H1 (cell line): ENCODE measurements around the gene ERCC1. TPM values are rescaled to one million over a fixed set of nuclear protein-coding genes. Genes with fewer than 3 reads are reported as not detected.

ENCODE experiments used
- BRCA1 ChIP-seq: IDR thresholded peaks from 2 replicates; pipeline ENCODE4 v1.6.1; 2012; ENCODE audit warnings: low read depth, low read length, improper control_type of control experiment
- CHD2 ChIP-seq: IDR thresholded peaks from 2 replicates; pipeline ENCODE4 v1.6.1; 2012; ENCODE audit warnings: low read length, improper control_type of control experiment
- CTBP2 ChIP-seq: IDR thresholded peaks from 2 replicates; pipeline ENCODE4 v1.7.0; 2011; ENCODE audit warnings: borderline replicate concordance, mild to moderate bottlenecking, moderate library complexity, mixed read lengths, low read length; ENCODE audit not compliant: insufficient read depth, insufficient read length
- EZH2 ChIP-seq: fragments of 200-600 bp; sonication (generic); IDR thresholded peaks from 2 replicates; pipeline ENCODE4 v1.7.1; 2012; ENCODE audit warnings: low read depth, mild to moderate bottlenecking, moderate library complexity, low read length, inconsistent platforms; ENCODE audit not compliant: severe bottlenecking
- RXRA ChIP-seq: IDR thresholded peaks from 2 replicates; pipeline ENCODE4 v1.6.1; 2011; ENCODE audit warnings: low read depth, mild to moderate bottlenecking, low read length, moderate library complexity; ENCODE audit not compliant: insufficient read depth
- polyA plus RNA-seq, 7 experiments: library from polyadenylated mRNA; depleted of rRNA in 3 of 7; stranded (reverse) in 5 of 7; unstranded in 2 of 7; fragments of >200 nt in 5 of 7; fragments of 200-250 nt in 2 of 7; gene quantifications; 1 replicate in 5 of 7; 2 replicates in 1 of 7; 4 replicates in 1 of 7; pipeline versions ENCODE4 v1.2.1 to v1.2.3, GENCODE V29; 2011 to 2013; ENCODE audit warnings: missing spikeins in 2 of 7, mixed read lengths in 2 of 7
- total RNA-seq: library from RNA; stranded (reverse); fragmentation: NEBNext Ultra II Directional; extraction: Animal tissue kit (Norgen Biotek cat#: 25700); gene quantifications from 2 replicates; pipeline ENCODE4 v1.2.1, GENCODE V29; 2021
- TF ChIP-seq, protein P1 (sequence below): fragments of 300-600 bp; sonication (generic); IDR thresholded peaks from 2 replicates; pipeline ENCODE4 v1.7.1; 2012; ENCODE audit warnings: low read length, moderate library complexity, mild to moderate bottlenecking, inconsistent platforms; ENCODE audit not compliant: insufficient replicate concordance
- TF ChIP-seq, protein P2 (sequence below): IDR thresholded peaks from 2 replicates; pipeline ENCODE4 v1.6.1; 2012; ENCODE audit warnings: inconsistent platforms
- TF ChIP-seq, protein P3 (sequence below): IDR thresholded peaks from 2 replicates; pipeline ENCODE4 v1.6.1; 2012; ENCODE audit warnings: inconsistent platforms

Gene ERCC1
- total and polyA plus RNA-seq, 2 of the 8 experiments (the other 6 are each of a cell fraction or from before 2014, with no cell fraction given) = 44.7 to 94.2 TPM

DNA sequence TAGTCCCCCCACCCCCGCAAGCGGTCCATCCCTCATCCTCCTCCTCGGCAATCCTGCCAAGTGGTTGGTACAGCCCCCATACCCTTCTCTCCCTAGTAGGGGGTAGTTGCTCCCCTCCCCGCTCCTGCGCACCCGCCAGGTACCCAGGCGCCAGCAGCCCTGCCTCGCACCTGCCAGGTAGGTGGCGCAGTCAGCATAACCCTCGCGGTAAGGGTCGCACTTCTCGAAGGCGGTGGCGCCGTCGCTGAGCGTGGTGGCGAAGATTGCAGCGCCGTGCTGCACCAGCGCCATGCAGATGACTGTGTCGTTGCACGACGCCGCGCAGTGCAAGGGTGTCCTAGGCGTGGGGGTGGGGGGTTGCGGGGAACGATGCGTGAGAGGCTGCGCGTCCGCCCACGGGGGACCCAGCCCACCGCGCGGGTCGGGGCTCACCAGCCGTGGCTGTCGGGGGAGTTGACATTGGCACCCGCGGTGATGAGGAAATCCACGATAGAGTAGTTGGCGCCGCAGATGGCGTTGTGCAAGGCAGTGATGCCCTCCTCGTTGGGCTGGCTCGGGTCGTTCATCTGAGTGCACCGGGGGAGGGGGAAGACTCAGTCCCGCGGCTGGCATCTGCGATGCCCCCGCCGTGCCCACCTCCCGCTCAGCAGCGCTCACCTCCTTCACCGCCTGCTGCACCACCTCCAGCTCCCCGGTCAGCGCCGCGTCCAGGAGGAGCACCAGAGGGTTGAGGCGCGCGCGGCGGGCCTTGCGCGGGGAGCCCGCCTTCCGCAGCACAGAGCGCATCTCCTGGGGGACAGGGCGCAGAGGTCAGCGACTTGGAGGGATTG is 38.1 kb downstream of the ERCC1 start (continued):
- TF ChIP-seq CTBP2 (no peak), CHD2 (peak; percentile 84), RXRA (no peak), BRCA1 (peak; percentile 31; the same call in 1 of the 2 replicates), EZH2 (peak; percentile 47)
- TF ChIP-seq, protein P1, sequence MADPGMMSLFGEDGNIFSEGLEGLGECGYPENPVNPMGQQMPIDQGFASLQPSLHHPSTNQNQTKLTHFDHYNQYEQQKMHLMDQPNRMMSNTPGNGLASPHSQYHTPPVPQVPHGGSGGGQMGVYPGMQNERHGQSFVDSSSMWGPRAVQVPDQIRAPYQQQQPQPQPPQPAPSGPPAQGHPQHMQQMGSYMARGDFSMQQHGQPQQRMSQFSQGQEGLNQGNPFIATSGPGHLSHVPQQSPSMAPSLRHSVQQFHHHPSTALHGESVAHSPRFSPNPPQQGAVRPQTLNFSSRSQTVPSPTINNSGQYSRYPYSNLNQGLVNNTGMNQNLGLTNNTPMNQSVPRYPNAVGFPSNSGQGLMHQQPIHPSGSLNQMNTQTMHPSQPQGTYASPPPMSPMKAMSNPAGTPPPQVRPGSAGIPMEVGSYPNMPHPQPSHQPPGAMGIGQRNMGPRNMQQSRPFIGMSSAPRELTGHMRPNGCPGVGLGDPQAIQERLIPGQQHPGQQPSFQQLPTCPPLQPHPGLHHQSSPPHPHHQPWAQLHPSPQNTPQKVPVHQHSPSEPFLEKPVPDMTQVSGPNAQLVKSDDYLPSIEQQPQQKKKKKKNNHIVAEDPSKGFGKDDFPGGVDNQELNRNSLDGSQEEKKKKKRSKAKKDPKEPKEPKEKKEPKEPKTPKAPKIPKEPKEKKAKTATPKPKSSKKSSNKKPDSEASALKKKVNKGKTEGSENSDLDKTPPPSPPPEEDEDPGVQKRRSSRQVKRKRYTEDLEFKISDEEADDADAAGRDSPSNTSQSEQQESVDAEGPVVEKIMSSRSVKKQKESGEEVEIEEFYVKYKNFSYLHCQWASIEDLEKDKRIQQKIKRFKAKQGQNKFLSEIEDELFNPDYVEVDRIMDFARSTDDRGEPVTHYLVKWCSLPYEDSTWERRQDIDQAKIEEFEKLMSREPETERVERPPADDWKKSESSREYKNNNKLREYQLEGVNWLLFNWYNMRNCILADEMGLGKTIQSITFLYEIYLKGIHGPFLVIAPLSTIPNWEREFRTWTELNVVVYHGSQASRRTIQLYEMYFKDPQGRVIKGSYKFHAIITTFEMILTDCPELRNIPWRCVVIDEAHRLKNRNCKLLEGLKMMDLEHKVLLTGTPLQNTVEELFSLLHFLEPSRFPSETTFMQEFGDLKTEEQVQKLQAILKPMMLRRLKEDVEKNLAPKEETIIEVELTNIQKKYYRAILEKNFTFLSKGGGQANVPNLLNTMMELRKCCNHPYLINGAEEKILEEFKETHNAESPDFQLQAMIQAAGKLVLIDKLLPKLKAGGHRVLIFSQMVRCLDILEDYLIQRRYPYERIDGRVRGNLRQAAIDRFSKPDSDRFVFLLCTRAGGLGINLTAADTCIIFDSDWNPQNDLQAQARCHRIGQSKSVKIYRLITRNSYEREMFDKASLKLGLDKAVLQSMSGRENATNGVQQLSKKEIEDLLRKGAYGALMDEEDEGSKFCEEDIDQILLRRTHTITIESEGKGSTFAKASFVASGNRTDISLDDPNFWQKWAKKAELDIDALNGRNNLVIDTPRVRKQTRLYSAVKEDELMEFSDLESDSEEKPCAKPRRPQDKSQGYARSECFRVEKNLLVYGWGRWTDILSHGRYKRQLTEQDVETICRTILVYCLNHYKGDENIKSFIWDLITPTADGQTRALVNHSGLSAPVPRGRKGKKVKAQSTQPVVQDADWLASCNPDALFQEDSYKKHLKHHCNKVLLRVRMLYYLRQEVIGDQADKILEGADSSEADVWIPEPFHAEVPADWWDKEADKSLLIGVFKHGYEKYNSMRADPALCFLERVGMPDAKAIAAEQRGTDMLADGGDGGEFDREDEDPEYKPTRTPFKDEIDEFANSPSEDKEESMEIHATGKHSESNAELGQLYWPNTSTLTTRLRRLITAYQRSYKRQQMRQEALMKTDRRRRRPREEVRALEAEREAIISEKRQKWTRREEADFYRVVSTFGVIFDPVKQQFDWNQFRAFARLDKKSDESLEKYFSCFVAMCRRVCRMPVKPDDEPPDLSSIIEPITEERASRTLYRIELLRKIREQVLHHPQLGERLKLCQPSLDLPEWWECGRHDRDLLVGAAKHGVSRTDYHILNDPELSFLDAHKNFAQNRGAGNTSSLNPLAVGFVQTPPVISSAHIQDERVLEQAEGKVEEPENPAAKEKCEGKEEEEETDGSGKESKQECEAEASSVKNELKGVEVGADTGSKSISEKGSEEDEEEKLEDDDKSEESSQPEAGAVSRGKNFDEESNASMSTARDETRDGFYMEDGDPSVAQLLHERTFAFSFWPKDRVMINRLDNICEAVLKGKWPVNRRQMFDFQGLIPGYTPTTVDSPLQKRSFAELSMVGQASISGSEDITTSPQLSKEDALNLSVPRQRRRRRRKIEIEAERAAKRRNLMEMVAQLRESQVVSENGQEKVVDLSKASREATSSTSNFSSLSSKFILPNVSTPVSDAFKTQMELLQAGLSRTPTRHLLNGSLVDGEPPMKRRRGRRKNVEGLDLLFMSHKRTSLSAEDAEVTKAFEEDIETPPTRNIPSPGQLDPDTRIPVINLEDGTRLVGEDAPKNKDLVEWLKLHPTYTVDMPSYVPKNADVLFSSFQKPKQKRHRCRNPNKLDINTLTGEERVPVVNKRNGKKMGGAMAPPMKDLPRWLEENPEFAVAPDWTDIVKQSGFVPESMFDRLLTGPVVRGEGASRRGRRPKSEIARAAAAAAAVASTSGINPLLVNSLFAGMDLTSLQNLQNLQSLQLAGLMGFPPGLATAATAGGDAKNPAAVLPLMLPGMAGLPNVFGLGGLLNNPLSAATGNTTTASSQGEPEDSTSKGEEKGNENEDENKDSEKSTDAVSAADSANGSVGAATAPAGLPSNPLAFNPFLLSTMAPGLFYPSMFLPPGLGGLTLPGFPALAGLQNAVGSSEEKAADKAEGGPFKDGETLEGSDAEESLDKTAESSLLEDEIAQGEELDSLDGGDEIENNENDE = no peak
- TF ChIP-seq, protein P2, sequence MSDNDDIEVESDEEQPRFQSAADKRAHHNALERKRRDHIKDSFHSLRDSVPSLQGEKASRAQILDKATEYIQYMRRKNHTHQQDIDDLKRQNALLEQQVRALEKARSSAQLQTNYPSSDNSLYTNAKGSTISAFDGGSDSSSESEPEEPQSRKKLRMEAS = peak; percentile 99
- TF ChIP-seq, protein P3, sequence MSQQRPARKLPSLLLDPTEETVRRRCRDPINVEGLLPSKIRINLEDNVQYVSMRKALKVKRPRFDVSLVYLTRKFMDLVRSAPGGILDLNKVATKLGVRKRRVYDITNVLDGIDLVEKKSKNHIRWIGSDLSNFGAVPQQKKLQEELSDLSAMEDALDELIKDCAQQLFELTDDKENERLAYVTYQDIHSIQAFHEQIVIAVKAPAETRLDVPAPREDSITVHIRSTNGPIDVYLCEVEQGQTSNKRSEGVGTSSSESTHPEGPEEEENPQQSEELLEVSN = peak; percentile 97
